HEK293 (cell line): Measurements from ENCODE around the gene ZNF816.

Experiments
- CTCF ChIP-seq: fragments of 450-650 bp; formaldehyde crosslinking; IDR thresholded peaks from 2 replicates; pipeline ENCODE4 v1.5.1; 2016; ENCODE audit warnings: missing biosample characterization, missing genetic modification characterization
- KLF10 ChIP-seq: fragments of 450-650 bp; IDR thresholded peaks from 2 replicates; pipeline ENCODE4 v1.5.1; 2018; ENCODE audit warnings: missing biosample characterization, mild to moderate bottlenecking, missing genetic modification characterization
- KLF9 ChIP-seq: fragments of 450-650 bp; formaldehyde crosslinking; IDR thresholded peaks from 2 replicates; pipeline ENCODE4 v1.5.1; 2016; ENCODE audit warnings: missing biosample characterization, missing genetic modification characterization, low read depth
- OSR2 ChIP-seq: fragments of 450-650 bp; formaldehyde crosslinking; IDR thresholded peaks from 2 replicates; pipeline ENCODE4 v1.5.1; 2016; ENCODE audit warnings: missing biosample characterization, missing genetic modification characterization
- ZBTB20 ChIP-seq: fragments of 450-650 bp; formaldehyde crosslinking; IDR thresholded peaks from 2 replicates; pipeline ENCODE4 v1.5.1; 2016; ENCODE audit warnings: missing biosample characterization, missing genetic modification characterization
- ZBTB26 ChIP-seq: fragments of 450-650 bp; formaldehyde crosslinking; optimal IDR thresholded peaks from 2 replicates; pipeline ENCODE3; 2016; ENCODE audit warnings: missing biosample characterization, mild to moderate bottlenecking, missing genetic modification characterization
- ZNF19 ChIP-seq: fragments of 450-650 bp; formaldehyde crosslinking; IDR thresholded peaks from 2 replicates; pipeline ENCODE4; 2016; ENCODE audit warnings: missing biosample characterization, missing genetic modification characterization, low read depth
- ZNF324 ChIP-seq: fragments of 450-650 bp; formaldehyde crosslinking; IDR thresholded peaks from 2 replicates; pipeline ENCODE4 v1.5.1; 2016; ENCODE audit warnings: missing biosample characterization, missing genetic modification characterization
- ZNF366 ChIP-seq: fragments of 450-650 bp; formaldehyde crosslinking; conservative IDR thresholded peaks from 2 replicates; pipeline ENCODE4 v1.5.1; 2016; ENCODE audit warnings: missing biosample characterization, missing genetic modification characterization
- ZNF510 ChIP-seq: fragments of 450-650 bp; formaldehyde crosslinking; IDR thresholded peaks from 2 replicates; pipeline ENCODE4 v1.5.1; 2018; ENCODE audit warnings: mild to moderate bottlenecking, missing genetic modification characterization, missing biosample characterization; ENCODE audit not compliant: insufficient replicate concordance
- ZNF600 ChIP-seq: fragments of 450-650 bp; formaldehyde crosslinking; IDR thresholded peaks from 2 replicates; pipeline ENCODE4 v1.5.1; 2016; ENCODE audit warnings: missing biosample characterization, missing genetic modification characterization
- ZNF837 ChIP-seq: fragments of 450-650 bp; formaldehyde crosslinking; IDR thresholded peaks from 2 replicates; pipeline ENCODE4 v1.5.1; 2016; ENCODE audit warnings: missing biosample characterization, missing genetic modification characterization
- TF ChIP-seq, protein P1 (sequence below): fragments of 450-650 bp; formaldehyde crosslinking; IDR thresholded peaks from 2 replicates; pipeline ENCODE4 v1.5.1; 2016; ENCODE audit warnings: missing biosample characterization, missing genetic modification characterization
- TF ChIP-seq, protein P2 (sequence below): fragments of 450-650 bp; formaldehyde crosslinking; conservative IDR thresholded peaks from 2 replicates; pipeline ENCODE4 v1.5.1; 2016; ENCODE audit warnings: low read depth, missing biosample characterization, missing genetic modification characterization
- TF ChIP-seq, protein P3 (sequence below): fragments of 450-650 bp; formaldehyde crosslinking; IDR thresholded peaks from 2 replicates; pipeline ENCODE4 v1.5.1; 2016; ENCODE audit warnings: missing biosample characterization, missing genetic modification characterization
- TF ChIP-seq, protein P4 (sequence below): fragments of 450-650 bp; formaldehyde crosslinking; IDR thresholded peaks from 2 replicates; pipeline ENCODE4 v1.5.1; 2016; ENCODE audit warnings: missing biosample characterization, missing genetic modification characterization, low read depth

ZNF816 gene

DNA sequence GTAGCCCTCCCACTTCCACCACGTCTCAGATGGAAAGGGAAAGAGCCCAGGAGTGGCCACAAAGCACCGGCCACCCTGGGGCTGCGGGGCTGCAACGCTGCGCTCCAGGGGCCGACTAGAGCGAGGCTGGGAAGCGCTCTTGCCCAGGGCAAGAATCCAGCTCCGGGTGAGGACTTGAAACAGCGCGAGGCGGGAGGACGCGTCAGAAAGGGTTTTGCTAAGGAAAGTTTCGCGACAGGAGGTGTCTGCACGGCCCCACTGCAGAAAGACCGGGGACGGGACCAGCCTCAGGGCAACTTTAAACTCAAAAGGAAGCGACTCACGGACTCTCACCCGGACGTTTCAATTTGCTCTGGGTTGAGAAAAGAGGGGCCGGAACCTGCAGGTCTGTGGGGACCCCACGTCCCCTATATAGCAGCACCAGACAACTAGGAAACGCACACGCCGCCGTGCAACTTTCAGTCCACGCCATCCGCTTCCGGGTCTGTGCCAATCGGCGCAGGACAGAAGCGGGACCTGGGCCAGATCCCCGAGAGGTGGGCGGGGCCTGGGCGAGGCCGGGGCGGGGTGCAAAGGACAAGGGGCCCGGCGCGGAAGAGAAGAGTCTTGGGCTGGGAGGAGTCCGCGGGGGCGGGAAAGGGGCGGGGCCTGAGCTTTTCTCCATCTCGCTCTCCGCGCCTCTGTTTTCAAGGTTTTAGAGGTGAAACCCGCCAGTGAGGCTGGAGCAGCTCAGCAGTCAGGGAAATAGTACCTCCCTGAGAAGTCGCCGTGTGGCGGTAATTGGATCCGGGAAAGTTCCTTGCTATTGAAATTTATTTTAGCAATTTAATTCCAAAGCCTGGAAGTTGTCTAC is at the start of gene ZNF816 (continued):
- TF ChIP-seq, protein P1, sequence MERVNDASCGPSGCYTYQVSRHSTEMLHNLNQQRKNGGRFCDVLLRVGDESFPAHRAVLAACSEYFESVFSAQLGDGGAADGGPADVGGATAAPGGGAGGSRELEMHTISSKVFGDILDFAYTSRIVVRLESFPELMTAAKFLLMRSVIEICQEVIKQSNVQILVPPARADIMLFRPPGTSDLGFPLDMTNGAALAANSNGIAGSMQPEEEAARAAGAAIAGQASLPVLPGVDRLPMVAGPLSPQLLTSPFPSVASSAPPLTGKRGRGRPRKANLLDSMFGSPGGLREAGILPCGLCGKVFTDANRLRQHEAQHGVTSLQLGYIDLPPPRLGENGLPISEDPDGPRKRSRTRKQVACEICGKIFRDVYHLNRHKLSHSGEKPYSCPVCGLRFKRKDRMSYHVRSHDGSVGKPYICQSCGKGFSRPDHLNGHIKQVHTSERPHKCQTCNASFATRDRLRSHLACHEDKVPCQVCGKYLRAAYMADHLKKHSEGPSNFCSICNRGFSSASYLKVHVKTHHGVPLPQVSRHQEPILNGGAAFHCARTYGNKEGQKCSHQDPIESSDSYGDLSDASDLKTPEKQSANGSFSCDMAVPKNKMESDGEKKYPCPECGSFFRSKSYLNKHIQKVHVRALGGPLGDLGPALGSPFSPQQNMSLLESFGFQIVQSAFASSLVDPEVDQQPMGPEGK (tag by site-specific recombination) = peak; percentile 78
- no peak for TF ChIP-seq OSR2 (tag by site-specific recombination)
- peak; percentile 87 for TF ChIP-seq KLF10 (tag by site-specific recombination)
- TF ChIP-seq KLF9 (tag by site-specific recombination) = peak; percentile 84
- TF ChIP-seq, protein P2, sequence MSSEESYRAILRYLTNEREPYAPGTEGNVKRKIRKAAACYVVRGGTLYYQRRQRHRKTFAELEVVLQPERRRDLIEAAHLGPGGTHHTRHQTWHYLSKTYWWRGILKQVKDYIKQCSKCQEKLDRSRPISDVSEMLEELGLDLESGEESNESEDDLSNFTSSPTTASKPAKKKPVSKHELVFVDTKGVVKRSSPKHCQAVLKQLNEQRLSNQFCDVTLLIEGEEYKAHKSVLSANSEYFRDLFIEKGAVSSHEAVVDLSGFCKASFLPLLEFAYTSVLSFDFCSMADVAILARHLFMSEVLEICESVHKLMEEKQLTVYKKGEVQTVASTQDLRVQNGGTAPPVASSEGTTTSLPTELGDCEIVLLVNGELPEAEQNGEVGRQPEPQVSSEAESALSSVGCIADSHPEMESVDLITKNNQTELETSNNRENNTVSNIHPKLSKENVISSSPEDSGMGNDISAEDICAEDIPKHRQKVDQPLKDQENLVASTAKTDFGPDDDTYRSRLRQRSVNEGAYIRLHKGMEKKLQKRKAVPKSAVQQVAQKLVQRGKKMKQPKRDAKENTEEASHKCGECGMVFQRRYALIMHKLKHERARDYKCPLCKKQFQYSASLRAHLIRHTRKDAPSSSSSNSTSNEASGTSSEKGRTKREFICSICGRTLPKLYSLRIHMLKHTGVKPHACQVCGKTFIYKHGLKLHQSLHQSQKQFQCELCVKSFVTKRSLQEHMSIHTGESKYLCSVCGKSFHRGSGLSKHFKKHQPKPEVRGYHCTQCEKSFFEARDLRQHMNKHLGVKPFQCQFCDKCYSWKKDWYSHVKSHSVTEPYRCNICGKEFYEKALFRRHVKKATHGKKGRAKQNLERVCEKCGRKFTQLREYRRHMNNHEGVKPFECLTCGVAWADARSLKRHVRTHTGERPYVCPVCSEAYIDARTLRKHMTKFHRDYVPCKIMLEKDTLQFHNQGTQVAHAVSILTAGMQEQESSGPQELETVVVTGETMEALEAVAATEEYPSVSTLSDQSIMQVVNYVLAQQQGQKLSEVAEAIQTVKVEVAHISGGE (tag by site-specific recombination) = peak; percentile 88
- TF ChIP-seq, protein P3, sequence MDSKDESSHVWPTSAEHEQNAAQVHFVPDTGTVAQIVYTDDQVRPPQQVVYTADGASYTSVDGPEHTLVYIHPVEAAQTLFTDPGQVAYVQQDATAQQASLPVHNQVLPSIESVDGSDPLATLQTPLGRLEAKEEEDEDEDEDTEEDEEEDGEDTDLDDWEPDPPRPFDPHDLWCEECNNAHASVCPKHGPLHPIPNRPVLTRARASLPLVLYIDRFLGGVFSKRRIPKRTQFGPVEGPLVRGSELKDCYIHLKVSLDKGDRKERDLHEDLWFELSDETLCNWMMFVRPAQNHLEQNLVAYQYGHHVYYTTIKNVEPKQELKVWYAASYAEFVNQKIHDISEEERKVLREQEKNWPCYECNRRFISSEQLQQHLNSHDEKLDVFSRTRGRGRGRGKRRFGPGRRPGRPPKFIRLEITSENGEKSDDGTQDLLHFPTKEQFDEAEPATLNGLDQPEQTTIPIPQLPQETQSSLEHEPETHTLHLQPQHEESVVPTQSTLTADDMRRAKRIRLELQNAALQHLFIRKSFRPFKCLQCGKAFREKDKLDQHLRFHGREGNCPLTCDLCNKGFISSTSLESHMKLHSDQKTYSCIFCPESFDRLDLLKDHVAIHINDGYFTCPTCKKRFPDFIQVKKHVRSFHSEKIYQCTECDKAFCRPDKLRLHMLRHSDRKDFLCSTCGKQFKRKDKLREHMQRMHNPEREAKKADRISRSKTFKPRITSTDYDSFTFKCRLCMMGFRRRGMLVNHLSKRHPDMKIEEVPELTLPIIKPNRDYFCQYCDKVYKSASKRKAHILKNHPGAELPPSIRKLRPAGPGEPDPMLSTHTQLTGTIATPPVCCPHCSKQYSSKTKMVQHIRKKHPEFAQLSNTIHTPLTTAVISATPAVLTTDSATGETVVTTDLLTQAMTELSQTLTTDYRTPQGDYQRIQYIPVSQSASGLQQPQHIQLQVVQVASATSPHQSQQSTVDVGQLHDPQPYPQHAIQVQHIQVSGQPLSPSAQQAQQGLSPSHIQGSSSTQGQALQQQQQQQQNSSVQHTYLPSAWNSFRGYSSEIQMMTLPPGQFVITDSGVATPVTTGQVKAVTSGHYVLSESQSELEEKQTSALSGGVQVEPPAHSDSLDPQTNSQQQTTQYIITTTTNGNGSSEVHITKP (tag by site-specific recombination) = peak; percentile 91
- no peak for TF ChIP-seq ZNF510 (tag by site-specific recombination)
- TF ChIP-seq ZNF324 (tag by site-specific recombination) = 0 out of 2 replicates have a peak, but pooled peaks have one; percentile 42
- no peak for TF ChIP-seq ZNF19 (tag by site-specific recombination)
- no peak for TF ChIP-seq CTCF (tag by site-specific recombination)
- peak; percentile 33 for TF ChIP-seq ZBTB26
- TF ChIP-seq ZBTB20 (tag by site-specific recombination) = peak; percentile 63; the same call in 1 of the 2 replicates
- no peak for TF ChIP-seq ZNF837 (tag by site-specific recombination)
- 0 out of 2 replicates have a peak, but pooled peaks have one; percentile 21 for TF ChIP-seq ZNF600 (tag by site-specific recombination)
- peak; percentile 38; the same call in 1 of the 2 replicates for TF ChIP-seq ZNF366
- TF ChIP-seq, protein P4, sequence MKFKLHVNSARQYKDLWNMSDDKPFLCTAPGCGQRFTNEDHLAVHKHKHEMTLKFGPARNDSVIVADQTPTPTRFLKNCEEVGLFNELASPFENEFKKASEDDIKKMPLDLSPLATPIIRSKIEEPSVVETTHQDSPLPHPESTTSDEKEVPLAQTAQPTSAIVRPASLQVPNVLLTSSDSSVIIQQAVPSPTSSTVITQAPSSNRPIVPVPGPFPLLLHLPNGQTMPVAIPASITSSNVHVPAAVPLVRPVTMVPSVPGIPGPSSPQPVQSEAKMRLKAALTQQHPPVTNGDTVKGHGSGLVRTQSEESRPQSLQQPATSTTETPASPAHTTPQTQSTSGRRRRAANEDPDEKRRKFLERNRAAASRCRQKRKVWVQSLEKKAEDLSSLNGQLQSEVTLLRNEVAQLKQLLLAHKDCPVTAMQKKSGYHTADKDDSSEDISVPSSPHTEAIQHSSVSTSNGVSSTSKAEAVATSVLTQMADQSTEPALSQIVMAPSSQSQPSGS = no peak
